ENCODE measurements around the gene TNFRSF18.

GRCh38 chr1:1200876-1201810, 5.2 kb downstream of the TNFRSF18 start:
- TF ChIP-seq CTCF (IDR thresholded peaks at IDR 0.05; ENCODE audit: poor library complexity) = no peak
- TF ChIP-seq EZH2 (IDR thresholded peaks at IDR 0.05; ENCODE audit: borderline replicate concordance) = no peak
- no peak for TF ChIP-seq EZH2phosphoT487 (IDR thresholded peaks at IDR 0.05; ENCODE audit: low read depth, severe bottlenecking, unreplicated experiment)

All from hepatocyte (in vitro differentiated cells).